Activated gamma-delta T cell (primary cell): ENCODE data around the gene ZBTB37.
"Not testable (repeated sequence)": the region's sequence is repeated elsewhere in the genome, so short reads cannot be mapped to it uniquely, and the experiment has no call there.

ENCODE experiments used
- DNase-seq: peaks from one replicate; lab custom pipeline; 2025; lab: John Stamatoyannopoulos, UW

ZBTB37 gene

DNA sequence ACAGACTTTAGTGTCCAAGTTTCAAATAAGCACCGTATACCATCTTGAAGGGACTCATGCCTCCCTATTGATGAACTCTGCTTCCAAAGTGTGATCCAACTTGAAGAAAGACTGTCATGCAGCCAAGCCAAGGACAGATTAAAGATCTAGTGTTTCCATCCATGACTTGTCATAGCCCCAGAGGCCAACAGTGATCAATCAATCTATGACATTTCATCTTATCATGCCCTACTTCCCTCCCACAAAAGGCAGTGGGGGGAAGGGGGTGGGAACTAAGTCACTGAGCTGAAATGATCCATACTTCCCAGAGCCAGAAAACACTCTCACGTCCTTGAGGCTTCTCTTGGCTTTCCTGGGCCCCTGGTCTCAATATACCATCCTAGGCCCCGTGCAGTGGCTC lies 44.9 kb downstream of the ZBTB37 start:
- no peak for DNase-seq

DNA sequence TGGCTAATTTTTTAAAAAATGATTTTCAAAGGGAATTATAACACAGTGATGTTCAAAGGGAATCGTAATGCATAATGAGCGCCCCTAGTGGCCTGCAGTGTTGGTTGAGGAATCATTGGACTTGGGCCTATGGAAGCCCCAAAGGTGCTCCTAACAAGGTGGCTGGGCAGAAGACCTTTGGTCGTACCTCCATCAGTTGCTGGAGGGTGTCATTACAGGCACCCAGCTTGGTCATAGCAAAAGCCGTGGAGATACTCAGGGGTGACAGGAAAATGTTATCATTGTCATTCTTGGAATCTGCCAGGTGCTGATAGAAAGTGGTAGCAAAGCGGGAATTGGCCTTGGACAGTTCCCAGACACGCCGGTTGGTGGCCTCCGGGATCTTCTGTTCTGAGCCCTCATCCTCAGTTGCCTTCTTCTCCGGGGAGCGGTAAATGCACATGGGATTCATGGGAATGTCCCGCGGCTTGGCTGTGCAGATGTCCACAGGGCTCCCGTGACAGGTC lies 46.2 kb downstream of the ZBTB37 start:
- DNase-seq = no peak

DNA sequence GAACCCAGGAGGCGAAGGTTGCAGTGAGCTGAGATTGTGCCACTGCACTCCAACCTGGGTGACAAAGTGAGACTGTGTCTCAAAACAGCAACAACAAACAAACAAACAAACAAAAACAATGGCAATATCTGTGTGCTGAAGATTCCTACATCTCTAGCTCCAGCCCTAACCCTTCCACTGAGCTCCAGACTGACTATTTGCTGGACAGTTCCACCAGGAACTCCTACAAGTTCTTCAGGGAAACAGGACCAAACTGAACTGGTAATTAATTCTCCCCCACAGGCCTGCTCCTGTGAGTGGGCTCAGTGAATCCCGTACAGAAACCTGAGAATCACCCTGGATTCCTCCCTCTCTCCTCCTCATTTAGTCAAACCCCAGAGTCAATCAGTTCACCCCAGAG lies 47.4 kb downstream of the ZBTB37 start:
- DNase-seq = no peak

DNA sequence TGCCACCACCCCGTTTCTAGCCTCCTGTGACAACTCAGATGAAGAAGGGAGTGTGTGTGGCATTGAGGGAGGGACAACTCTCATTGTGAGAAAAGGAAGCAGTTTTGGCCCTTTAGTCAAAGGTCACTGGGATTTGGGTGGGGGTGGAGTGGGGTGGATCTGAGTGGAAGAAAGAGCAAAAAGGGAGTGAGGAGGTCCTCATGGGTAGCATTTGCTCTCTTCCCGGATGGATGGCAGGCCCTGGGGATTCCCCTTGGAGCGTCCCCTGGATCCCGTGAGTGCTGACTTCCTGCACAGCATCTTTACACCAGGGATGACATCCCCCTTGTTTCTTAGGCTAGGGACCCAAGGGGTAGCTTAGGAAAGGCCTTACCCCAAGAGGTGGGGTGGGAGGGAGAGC lies 48.5 kb downstream of the ZBTB37 start:
- DNase-seq = no peak

DNA sequence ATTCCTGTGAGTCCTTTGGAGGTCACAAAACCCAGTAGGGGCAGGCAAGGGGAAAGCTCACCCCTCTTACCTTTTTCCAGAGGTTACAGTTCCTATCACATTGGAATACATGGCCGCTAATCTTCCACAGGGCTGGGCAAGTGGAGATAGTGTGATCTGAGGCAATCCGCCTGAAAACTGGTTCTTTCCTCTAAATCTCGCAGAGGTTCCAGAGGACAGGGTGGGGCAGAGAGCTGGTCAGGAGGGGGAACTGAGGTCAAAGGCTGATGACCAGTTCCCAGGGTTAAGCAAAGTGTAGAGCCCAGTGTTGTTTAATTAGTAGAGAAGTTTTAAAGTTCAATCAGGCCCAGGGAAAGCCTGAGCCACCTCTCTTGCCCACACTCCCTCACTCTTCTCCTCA lies 49.0 kb downstream of the ZBTB37 start, which contains the start of gene SERPINC1:
TSS of gene SERPINC1 (minus strand) at position 179 of the 400 bp plus-strand sequence. CDS start at position 111, 68 bp downstream.
- no peak for DNase-seq

DNA sequence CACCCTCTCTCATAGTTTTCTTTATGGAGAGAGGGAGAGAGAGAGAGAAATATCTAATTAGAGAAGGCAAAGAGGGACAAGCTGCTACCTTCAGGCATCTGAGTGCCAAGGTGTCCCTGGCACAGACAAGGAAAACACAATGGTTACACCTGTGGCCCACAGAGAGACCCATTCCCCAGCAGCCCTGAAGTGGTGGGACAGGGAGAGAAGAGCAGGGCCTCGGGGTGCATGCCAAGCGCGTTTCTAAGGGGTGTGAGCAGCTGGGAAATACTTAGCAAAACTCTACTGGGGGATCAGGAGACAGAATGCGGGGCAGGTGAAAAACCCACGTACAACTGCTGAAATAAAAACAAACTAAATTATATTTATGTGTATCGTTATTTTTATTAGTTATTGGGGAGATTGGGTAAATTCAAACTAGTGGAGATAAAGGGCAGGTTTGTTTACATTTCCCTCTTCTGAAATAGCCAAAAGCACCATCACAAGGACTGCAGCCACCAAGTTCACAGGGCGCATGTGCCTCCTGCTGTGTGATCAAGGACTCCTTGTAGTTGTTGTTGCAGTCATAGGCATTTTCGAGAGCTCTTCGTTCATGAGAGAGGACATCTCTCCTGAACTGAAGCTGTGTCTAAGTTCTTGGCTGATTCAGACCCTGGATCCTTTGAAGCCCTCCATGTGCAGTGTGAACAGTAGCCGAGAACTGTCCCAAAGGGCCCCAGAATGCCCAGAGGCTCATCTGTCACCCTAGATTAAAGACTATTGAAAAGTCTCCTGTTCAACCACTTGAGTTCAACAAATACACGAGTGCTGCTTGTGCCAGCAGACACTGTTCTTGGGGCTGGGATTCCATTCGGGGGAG lies 49.7 kb downstream of the ZBTB37 start:
- no peak for DNase-seq

DNA sequence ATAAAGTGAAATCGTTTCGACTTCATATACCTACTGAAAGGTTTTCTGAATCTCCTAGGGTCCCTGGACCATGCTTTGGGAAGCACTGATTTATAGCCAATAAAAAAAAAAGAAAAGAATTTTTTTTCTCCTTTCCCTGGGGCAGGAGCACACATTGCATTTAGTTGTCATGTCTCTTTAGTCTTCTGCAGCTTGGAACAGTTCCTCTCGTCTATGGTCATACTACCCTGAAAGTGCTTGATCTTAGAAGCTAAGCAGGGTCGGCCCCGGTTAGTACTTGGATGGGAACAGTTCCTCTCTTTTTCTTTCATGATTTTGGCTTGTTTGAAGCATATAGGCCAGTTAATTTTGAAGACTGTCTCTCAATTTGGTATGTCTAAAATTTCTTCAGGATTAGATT lies 52.7 kb downstream of the ZBTB37 start:
- no peak for DNase-seq

DNA sequence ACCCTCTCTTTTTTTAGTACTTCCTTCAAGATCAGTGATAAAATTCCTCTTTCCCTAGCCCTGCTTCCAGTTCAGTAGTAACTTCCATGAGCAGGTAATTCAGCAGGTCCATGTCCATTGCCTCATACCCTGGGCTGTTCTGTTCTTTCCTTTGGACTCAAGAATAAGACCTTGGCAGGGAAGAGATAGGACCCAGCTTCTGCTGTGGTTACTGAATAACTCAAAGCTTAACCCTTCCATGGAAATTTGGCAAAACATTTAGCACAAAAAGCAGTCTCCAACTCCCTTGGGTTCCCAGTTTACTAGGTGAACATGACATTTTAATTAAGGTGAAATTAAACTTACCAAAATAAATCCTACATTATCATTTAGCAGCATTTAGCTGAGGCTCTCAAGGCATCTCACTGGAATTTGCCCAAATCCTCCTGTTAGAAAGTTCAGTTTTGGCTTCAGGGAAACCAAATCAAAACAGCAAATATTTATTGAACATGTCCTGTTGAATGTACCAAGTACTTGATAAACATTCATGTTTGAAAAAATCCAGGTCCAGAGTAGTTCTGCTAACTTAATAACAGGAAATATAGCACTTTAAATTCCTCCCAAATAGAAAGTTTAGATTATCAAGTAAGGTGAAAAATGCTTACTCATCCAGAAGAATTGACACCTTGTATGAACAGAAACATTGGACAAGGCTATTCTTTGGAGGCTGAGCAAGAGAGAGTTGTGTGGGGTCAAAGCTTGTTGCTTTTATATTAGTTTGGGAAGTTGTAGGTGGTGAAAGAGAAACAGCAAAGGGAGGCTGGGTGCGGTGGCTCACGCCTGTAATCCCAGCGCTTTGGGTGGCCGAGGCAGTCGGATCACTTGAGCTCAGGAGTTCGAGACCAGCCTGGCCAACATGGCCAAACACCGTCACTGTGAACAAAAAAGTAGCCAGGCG lies 57.4 kb downstream of the ZBTB37 start:
- no peak for DNase-seq

DNA sequence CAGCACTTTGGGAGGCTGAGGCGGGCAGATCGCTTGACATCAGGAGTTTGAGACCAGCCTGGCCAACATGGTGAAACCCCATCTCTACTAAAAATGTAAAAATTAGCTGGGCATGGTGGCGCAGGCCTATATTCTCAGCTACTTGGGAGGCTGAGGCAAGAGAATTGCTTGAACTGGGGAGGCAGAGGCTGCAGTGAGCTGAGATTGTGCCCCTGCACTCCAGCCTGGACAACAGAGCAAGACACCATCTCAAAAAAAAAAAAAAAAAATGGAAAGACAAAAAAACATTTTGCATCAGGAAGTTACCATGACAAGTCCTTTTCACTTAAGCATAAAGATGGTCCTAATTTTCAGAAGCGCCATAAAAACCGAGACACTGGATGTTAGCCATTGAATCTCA lies 62.4 kb downstream of the ZBTB37 start:
- DNase-seq = not testable (repeated sequence)

DNA sequence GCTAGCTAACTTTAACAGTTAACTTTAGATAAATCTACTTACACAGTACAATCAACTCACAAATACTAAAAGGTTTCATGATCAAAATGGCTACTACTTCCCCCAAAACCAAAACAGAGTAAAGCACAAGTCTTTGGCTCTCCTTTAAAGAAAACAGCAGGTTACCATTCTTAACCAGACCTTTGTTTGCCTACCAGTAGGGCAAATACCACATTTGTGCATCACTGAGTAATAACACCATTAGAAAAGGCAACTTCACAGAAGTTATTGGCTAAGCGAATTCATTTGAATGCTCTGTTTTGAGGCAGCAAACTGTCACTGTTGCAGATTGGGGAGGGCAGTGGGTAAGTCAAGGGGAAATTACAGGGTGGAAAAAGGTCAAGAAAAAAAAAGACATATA lies 66.3 kb downstream of the ZBTB37 start:
- no peak for DNase-seq

DNA sequence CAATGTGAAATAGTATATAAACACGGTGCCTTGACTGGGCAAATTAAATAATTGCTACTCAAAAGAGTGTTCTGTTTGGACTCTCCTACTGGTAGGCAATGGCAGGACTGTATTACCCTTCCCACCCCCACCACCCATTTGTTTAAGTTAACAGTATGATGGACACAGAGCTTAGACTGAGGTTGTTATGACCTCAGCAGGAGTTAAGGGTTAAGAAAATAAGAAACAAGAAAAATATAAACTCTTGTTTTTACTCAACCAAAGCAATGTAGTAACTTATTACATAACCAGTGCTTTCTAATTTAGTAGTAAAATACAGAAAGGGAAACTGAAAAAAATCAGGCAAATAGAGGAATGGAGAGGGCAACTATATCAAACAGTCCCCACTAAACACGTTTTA lies 68.9 kb downstream of the ZBTB37 start:
- no peak for DNase-seq

DNA sequence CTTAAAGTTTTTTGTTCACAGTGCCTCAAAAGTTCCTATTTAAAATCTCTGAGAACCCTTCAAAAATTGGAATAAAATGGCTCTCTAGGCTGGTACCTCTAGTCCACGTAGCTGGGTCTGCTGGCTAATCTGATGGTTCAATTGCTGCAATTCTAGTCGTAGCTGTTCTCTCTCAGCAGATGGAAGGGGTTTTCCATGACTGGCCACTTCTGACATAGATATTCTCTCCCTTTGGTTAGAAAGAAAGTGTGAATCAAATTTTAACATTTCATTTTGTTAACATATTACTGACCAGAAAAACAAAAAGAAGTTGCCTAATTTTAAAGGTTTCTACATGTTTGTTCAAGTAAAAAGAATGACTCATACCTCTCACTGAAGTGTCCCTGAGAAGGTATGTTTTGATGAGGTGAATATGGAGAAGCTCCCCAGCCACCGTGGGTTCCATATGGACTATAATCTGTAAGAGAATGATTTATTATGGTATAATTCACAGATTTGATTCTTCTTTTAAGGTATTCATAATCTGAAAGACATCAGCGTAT lies 78.3 kb downstream of the ZBTB37 start:
- DNase-seq = no peak

DNA sequence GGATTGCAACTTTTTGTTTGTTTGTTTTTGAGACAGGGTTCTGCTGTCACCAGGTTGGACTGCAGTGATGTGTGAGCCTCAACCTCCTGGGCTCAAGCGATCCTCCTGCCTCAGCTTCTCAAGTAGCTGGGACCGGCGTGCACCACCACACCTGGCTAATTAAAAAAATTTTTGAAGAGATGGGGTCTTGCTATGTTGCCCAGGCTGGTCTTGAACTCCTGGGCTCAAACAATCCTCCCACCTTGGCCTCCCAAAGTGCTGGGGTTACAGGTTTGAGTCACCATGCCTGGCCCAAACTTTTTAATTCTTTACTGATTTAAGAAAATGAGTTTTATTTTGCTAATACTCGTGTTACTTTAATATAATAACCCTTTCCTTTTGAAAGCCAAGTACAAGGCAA lies 80.4 kb downstream of the ZBTB37 start:
- DNase-seq = no peak
